ENCODE data around the gene TBCC. TPM values are rescaled to one million over a fixed set of nuclear protein-coding genes. Genes with fewer than 3 reads are reported as not detected.

Gene TBCC
- total RNA-seq, 1 donor from 2014 or later, result 37.7 TPM

GRCh38 chr6:42696526-42697267 is 49.2 kb downstream of the TBCC start:
- no peak for DNase-seq (ENCODE audit: low read depth)

GRCh38 chr6:42694586-42694985 is 51.3 kb downstream of the TBCC start:
- DNase-seq (ENCODE audit: low read depth), result peak; percentile 15

Other genes starting within 250 kb of the TBCC start
- 21.4 and 37.9 TPM in 2 replicates for gene UBR2, start 182.1 kb downstream of the TBCC start, total RNA-seq
- 0.17 and 1.2 TPM in 2 replicates for gene PRPH2, start 23.5 kb downstream of the TBCC start, total RNA-seq
- 2.4 and 8.2 TPM in 2 replicates for gene BICRAL, start 35.9 kb upstream of the TBCC start, total RNA-seq
- gene RPL7L1, start 133.5 kb upstream of the TBCC start, total RNA-seq, result 150 and 177 TPM in 2 replicates
- gene PTCRA, start 169.9 kb upstream of the TBCC start, total RNA-seq, result not detected in 2 replicates
- gene CNPY3, start 183.4 kb upstream of the TBCC start, total RNA-seq, result 26.9 and 66.7 TPM in 2 replicates
- gene GNMT, start 214.7 kb upstream of the TBCC start, total RNA-seq, result 0.20 TPM in 1 of 2 replicates, not detected in the other
- gene PEX6, start 233.1 kb upstream of the TBCC start, total RNA-seq, result 46.0 and 80.8 TPM in 2 replicates
- gene PPP2R5D, start 238.5 kb upstream of the TBCC start, total RNA-seq, result 42.9 and 47.8 TPM in 2 replicates

Measured in renal cortical epithelial cell (primary cell).